GM12891 (cell line): Measurements from ENCODE around the gene BAHCC1.

ENCODE experiments used
- POLR2A ChIP-seq: IDR thresholded peaks from 2 replicates; pipeline ENCODE4 v1.6.1; 2011; ENCODE audit warnings: low read depth, low read length, control low read depth
- POLR2AphosphoS5 ChIP-seq: IDR thresholded peaks from 2 replicates; pipeline ENCODE4 v1.6.1; 2011; ENCODE audit warnings: low read depth, low read length, control low read depth
- POU2F2 ChIP-seq: IDR thresholded peaks from 2 replicates; pipeline ENCODE4 v1.6.1; 2011; ENCODE audit warnings: low read depth, mild to moderate bottlenecking, control low read depth, low read length, moderate library complexity
- SPI1 ChIP-seq: IDR thresholded peaks from 2 replicates; pipeline ENCODE4 v1.6.1; 2011; ENCODE audit warnings: low read depth, low read length, control low read depth
- TAF1 ChIP-seq: IDR thresholded peaks from 2 replicates; pipeline ENCODE4 v1.6.1; 2011; ENCODE audit warnings: low read depth, low read length, control low read depth

DNA sequence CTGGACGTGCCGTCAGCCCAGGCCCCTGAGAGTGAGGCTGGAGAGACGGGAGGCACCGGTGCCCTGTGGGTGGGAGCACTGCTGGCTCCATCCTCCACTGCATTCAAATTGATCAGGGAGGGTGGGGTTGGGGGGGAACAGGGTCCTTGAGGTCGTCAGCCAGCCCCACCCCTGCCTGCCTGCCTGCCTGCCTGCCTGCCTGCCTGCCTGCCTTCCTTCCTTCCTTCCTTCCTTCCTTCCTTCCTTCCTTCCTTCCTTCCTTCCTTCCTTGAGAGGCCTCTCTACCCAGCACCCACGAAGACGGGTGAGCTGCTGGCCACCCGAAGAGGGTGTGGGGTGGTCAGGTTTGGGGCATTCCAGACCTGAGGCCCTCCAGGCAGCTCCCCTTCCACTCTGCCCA is 16.0 kb downstream of the BAHCC1 start:
- TF ChIP-seq POU2F2 (no peak), POLR2AphosphoS5 (no peak), POLR2A (no peak), TAF1 (no peak), SPI1 (no peak)
